Measurements from ENCODE around the gene AMBP.

Gene AMBP

DNA sequence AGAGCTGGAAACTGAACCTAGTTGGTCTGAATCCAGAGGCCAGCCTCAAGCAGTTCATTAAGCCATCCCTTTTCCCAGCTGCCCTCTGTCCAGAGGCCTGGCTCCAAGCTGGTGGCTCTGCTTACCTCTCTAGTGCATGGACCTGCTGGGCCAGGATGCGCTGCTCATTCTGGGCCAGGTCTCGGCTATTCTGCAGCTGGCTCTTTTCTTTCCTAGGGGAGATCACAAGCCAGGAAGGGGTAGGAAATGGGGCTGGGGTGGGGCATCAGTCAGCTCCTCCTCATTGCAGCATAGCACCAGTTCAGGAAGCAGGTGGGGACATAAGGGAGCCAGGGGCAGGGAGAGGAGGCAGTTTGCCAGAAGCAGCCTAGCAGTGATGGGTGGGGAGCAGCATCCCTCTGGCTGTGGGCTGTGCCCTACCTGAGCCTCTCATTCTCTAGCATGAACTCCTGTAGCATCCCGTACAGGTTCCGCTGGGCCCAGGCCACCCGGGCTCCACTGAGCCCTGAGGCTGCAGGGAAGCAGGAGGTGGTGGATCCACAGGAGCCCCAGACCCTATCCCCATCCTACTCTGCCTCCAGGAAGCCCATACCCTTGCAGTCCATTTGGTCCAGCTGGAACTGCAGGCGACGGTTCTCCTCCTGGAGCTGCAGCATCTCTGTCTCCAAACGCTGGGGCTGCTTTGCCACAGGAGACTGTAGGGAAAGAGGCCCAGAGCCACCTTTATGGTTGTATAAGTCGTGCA lies 15.8 kb upstream of the AMBP start:
- no peak overlapping the region for H3K4me3 ChIP-seq (ENCODE audit: low read length in 2 of 2)
- H2AK5ac ChIP-seq (ENCODE audit: low read depth, low read length), result no peak overlapping the region
- H3K4me2 ChIP-seq (ENCODE audit: insufficient read depth, low read length, poor library complexity, severe bottlenecking), result no peak overlapping the region
- no peaks in the 10 kb centered on the region for H3K79me1 ChIP-seq (ENCODE audit: low read depth, low read length)
- no peak overlapping the region for H3K14ac ChIP-seq (ENCODE audit: low read length)
- no peak overlapping the region for H3K4ac ChIP-seq (ENCODE audit: low read length)
- H3K23ac ChIP-seq (ENCODE audit: low read depth, low read length, poor library complexity), result no peak overlapping the region
- no peak overlapping the region for H2BK120ac ChIP-seq (ENCODE audit: low read depth, low read length)
- peak overlapping the region; percentile 15 for H3K18ac ChIP-seq (ENCODE audit: low read length)
- no peak overlapping the region for H2BK12ac ChIP-seq (ENCODE audit: low read length)
- H2BK15ac ChIP-seq (ENCODE audit: low read length), result no peak overlapping the region
- no CpG with 5 or more reads among the region's 9 CpGs for WGBS, 2 donors (ENCODE audit: extremely low coverage in 2 of 2, insufficient read length in 2 of 2, insufficient replicate concordance in 1 of 2)
- no peak overlapping the region for H2BK5ac ChIP-seq (ENCODE audit: low read length)
- no peak overlapping the region for H2AFZ ChIP-seq (ENCODE audit: low read length)
- no peaks in the 10 kb centered on the region for H3K9me3 ChIP-seq (replicated peaks in 1 of 2; ENCODE audit: control insufficient read depth in 2 of 2, insufficient read depth in 1 of 2, low read depth in 1 of 2, low read length in 2 of 2)
- peaks cover under 1 to 2% of the 10 kb centered on the region in 2 donors for H3K4me1 ChIP-seq (ENCODE audit: control insufficient read depth in 2 of 2, insufficient read depth in 1 of 2, low read depth in 1 of 2, low read length in 2 of 2)
- H3K27me3 ChIP-seq (ENCODE audit: control insufficient read depth in 3 of 3, insufficient read depth in 3 of 3, low read depth in 1 of 3, low read length in 3 of 3), result peaks cover 0 to 53% (median 25%) of the 10 kb centered on the region in 3 experiments
- DNase-seq (ENCODE audit: low spot score), result no peak
- H3K9ac ChIP-seq (ENCODE audit: low read depth, low read length, poor library complexity), result peak overlapping the region; percentile 33
- no peak overlapping the region for H3K27ac ChIP-seq (replicated peaks; ENCODE audit: low read length)
- H4K8ac ChIP-seq (ENCODE audit: low read depth, low read length), result no peak overlapping the region
- H3K36me3 ChIP-seq (replicated peaks in 1 of 2; ENCODE audit: control insufficient read depth in 2 of 2, insufficient read depth in 2 of 2, low read length in 2 of 2), result no peaks in the 10 kb centered on the region
- H4K91ac ChIP-seq (ENCODE audit: low read depth, low read length, poor library complexity), result no peak overlapping the region

- Histone ChIP-seq H4K8ac (ENCODE audit: low read depth, low read length) (no peak overlapping the region), H2BK120ac (ENCODE audit: low read depth, low read length) (no peak overlapping the region), H2BK15ac (ENCODE audit: low read length) (no peak overlapping the region), H2AK5ac (ENCODE audit: low read depth, low read length) (peak overlapping the region; percentile 67), H3K4me2 (ENCODE audit: insufficient read depth, low read length, poor library complexity, severe bottlenecking) (no peak overlapping the region), H3K23ac (ENCODE audit: low read depth, low read length, poor library complexity) (no peak overlapping the region), H2AFZ (ENCODE audit: low read length) (no peak overlapping the region), H3K27me3 (ENCODE audit: control insufficient read depth in 3 of 3, insufficient read depth in 3 of 3, low read depth in 1 of 3, low read length in 3 of 3) (peaks cover 0 to 49% (median 20%) of the 10 kb centered on the region in 3 experiments), H3K4ac (ENCODE audit: low read length) (no peak overlapping the region), H3K27ac (replicated peaks; ENCODE audit: low read length) (no peak overlapping the region), H3K18ac (ENCODE audit: low read length) (no peak overlapping the region), H3K14ac (ENCODE audit: low read length) (peak overlapping the region; percentile 22), H3K36me3 (replicated peaks in 1 of 2; ENCODE audit: control insufficient read depth in 2 of 2, insufficient read depth in 2 of 2, low read length in 2 of 2) (no peaks in the 10 kb centered on the region), H3K79me1 (ENCODE audit: low read depth, low read length) (no peaks in the 10 kb centered on the region), H3K4me1 (ENCODE audit: control insufficient read depth in 2 of 2, insufficient read depth in 1 of 2, low read depth in 1 of 2, low read length in 2 of 2) (no peaks in the 10 kb centered on the region), H2BK5ac (ENCODE audit: low read length) (no peak overlapping the region), H2BK12ac (ENCODE audit: low read length) (no peak overlapping the region), H3K9ac (ENCODE audit: low read depth, low read length, poor library complexity) (peak overlapping the region; percentile 34), H3K9me3 (replicated peaks in 1 of 2; ENCODE audit: control insufficient read depth in 2 of 2, insufficient read depth in 1 of 2, low read depth in 1 of 2, low read length in 2 of 2) (no peaks in the 10 kb centered on the region), H4K91ac (ENCODE audit: low read depth, low read length, poor library complexity) (peak overlapping the region; percentile 40), H3K4me3 (ENCODE audit: low read length in 2 of 2) (no peak overlapping the region)
- no CpG with 5 or more reads among the region's 4 CpGs for WGBS, 2 donors (ENCODE audit: extremely low coverage in 2 of 2, insufficient read length in 2 of 2, insufficient replicate concordance in 1 of 2)
- DNase-seq (ENCODE audit: low spot score), result no peak
Measured at GRCh38 chr9:114093031-114093471, 15.0 kb upstream of the AMBP start.

GRCh38 chr9:114092336-114092735 lies 14.2 kb upstream of the AMBP start:
- no peak overlapping the region for H2AFZ ChIP-seq (ENCODE audit: low read length)
- H3K4me2 ChIP-seq (ENCODE audit: insufficient read depth, low read length, poor library complexity, severe bottlenecking), result no peak overlapping the region
- H2BK120ac ChIP-seq (ENCODE audit: low read depth, low read length), result no peak overlapping the region
- no peaks in the 10 kb centered on the region for H3K36me3 ChIP-seq (replicated peaks in 1 of 2; ENCODE audit: control insufficient read depth in 2 of 2, insufficient read depth in 2 of 2, low read length in 2 of 2)
- H3K18ac ChIP-seq (ENCODE audit: low read length), result no peak overlapping the region
- no peak overlapping the region for H3K9ac ChIP-seq (ENCODE audit: low read depth, low read length, poor library complexity)
- H2BK15ac ChIP-seq (ENCODE audit: low read length), result peak overlapping the region; percentile 18
- H3K4ac ChIP-seq (ENCODE audit: low read length), result no peak overlapping the region
- no peak overlapping the region for H2AK5ac ChIP-seq (ENCODE audit: low read depth, low read length)
- no peak overlapping the region for H3K27ac ChIP-seq (replicated peaks; ENCODE audit: low read length)
- H3K4me1 ChIP-seq (ENCODE audit: control insufficient read depth in 2 of 2, insufficient read depth in 1 of 2, low read depth in 1 of 2, low read length in 2 of 2), result no peaks in the 10 kb centered on the region
- no peak overlapping the region for H4K91ac ChIP-seq (ENCODE audit: low read depth, low read length, poor library complexity)
- H3K23ac ChIP-seq (ENCODE audit: low read depth, low read length, poor library complexity), result no peak overlapping the region
- H3K79me1 ChIP-seq (ENCODE audit: low read depth, low read length), result no peaks in the 10 kb centered on the region
- DNase-seq (ENCODE audit: low spot score), result no peak
- peaks cover 0 to 47% (median 13%) of the 10 kb centered on the region in 3 experiments for H3K27me3 ChIP-seq (ENCODE audit: control insufficient read depth in 3 of 3, insufficient read depth in 3 of 3, low read depth in 1 of 3, low read length in 3 of 3)
- no peak overlapping the region for H3K14ac ChIP-seq (ENCODE audit: low read length)
- no peak overlapping the region for H2BK5ac ChIP-seq (ENCODE audit: low read length)
- no peak overlapping the region for H4K8ac ChIP-seq (ENCODE audit: low read depth, low read length)
- H3K4me3 ChIP-seq (ENCODE audit: low read length in 2 of 2), result no peak overlapping the region
- H3K9me3 ChIP-seq (replicated peaks in 1 of 2; ENCODE audit: control insufficient read depth in 2 of 2, insufficient read depth in 1 of 2, low read depth in 1 of 2, low read length in 2 of 2), result no peaks in the 10 kb centered on the region
- no peak overlapping the region for H2BK12ac ChIP-seq (ENCODE audit: low read length)
- no CpG with 5 or more reads among the region's 4 CpGs for WGBS, 2 donors (ENCODE audit: extremely low coverage in 2 of 2, insufficient read length in 2 of 2, insufficient replicate concordance in 1 of 2)

DNA sequence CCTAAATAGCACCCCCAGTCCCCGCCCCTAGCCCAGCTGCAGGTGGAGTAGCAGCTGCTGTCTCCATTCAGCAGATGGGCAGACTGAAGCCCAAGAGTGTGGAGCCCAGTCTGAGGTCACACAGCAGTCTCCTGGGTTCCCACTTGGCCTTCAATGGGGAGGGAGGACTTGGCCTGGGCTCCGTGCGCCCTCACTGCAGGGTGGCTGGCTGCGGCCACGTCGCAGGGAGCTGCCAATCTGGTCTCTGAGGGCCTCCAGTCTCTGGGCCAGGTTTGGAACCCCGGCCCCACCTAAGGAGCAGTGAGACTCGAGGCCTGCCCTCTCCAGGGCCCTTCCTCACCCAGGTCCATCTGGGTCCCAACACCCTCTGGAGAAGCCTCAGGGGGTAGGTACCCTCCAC lies 13.6 kb upstream of the AMBP start:
- no peak overlapping the region for H3K9ac ChIP-seq (ENCODE audit: low read depth, low read length, poor library complexity)
- H3K23ac ChIP-seq (ENCODE audit: low read depth, low read length, poor library complexity), result no peak overlapping the region
- H2AFZ ChIP-seq (ENCODE audit: low read length), result no peak overlapping the region
- DNase-seq (ENCODE audit: low spot score), result no peak
- no peak overlapping the region for H3K27ac ChIP-seq (replicated peaks; ENCODE audit: low read length)
- H2BK120ac ChIP-seq (ENCODE audit: low read depth, low read length), result no peak overlapping the region
- no peak overlapping the region for H4K8ac ChIP-seq (ENCODE audit: low read depth, low read length)
- H3K14ac ChIP-seq (ENCODE audit: low read length), result peak overlapping the region; percentile 41
- no peak overlapping the region for H2BK12ac ChIP-seq (ENCODE audit: low read length)
- H3K4me1 ChIP-seq (ENCODE audit: control insufficient read depth in 2 of 2, insufficient read depth in 1 of 2, low read depth in 1 of 2, low read length in 2 of 2), result no peaks in the 10 kb centered on the region
- H3K27me3 ChIP-seq (ENCODE audit: control insufficient read depth in 3 of 3, insufficient read depth in 3 of 3, low read depth in 1 of 3, low read length in 3 of 3), result peaks cover 0 to 41% (median 7%) of the 10 kb centered on the region in 3 experiments
- peak overlapping the region; percentile 61 for H3K18ac ChIP-seq (ENCODE audit: low read length)
- H2BK5ac ChIP-seq (ENCODE audit: low read length), result no peak overlapping the region
- H2AK5ac ChIP-seq (ENCODE audit: low read depth, low read length), result no peak overlapping the region
- H2BK15ac ChIP-seq (ENCODE audit: low read length), result no peak overlapping the region
- H3K4me3 ChIP-seq (ENCODE audit: low read length in 2 of 2), result no peak overlapping the region
- no peaks in the 10 kb centered on the region for H3K9me3 ChIP-seq (replicated peaks in 1 of 2; ENCODE audit: control insufficient read depth in 2 of 2, insufficient read depth in 1 of 2, low read depth in 1 of 2, low read length in 2 of 2)
- H3K4ac ChIP-seq (ENCODE audit: low read length), result no peak overlapping the region
- WGBS, 2 donors (ENCODE audit: extremely low coverage in 2 of 2, insufficient read length in 2 of 2, insufficient replicate concordance in 1 of 2), result no CpG with 5 or more reads among the region's 8 CpGs
- H3K79me1 ChIP-seq (ENCODE audit: low read depth, low read length), result no peaks in the 10 kb centered on the region
- no peaks in the 10 kb centered on the region for H3K36me3 ChIP-seq (replicated peaks in 1 of 2; ENCODE audit: control insufficient read depth in 2 of 2, insufficient read depth in 2 of 2, low read length in 2 of 2)
- no peak overlapping the region for H3K4me2 ChIP-seq (ENCODE audit: insufficient read depth, low read length, poor library complexity, severe bottlenecking)
- H4K91ac ChIP-seq (ENCODE audit: low read depth, low read length, poor library complexity), result no peak overlapping the region
